Kidney (tissue), 14 donors: ENCODE data around the gene RNF182. TPM values are rescaled to one million over a fixed set of nuclear protein-coding genes. Genes with fewer than 3 reads are reported as not detected.

Experiments used
- DNase-seq, 5 donors: peaks; one replicate each; pipeline ENCODE4 v3.0.0-alpha.2; 2013 to 2020
- FAIRE-seq: peaks from 2 replicates; lab custom pipeline; 2012; peaks lifted over from hg19 to GRCh38; lab: Jason Lieb, UNC
- H3K27ac ChIP-seq, 2 donors: one replicate each; pipeline ENCODE4 v1.7.0; 2013; ENCODE audit warnings: low read depth in 2 of 2, low read length in 2 of 2, inconsistent platforms in 1 of 2
- H3K27me3 ChIP-seq: one replicate; pipeline ENCODE4 v1.7.1; 2013; ENCODE audit warnings: low read length, inconsistent platforms; ENCODE audit not compliant: control insufficient read depth, insufficient read depth
- H3K36me3 ChIP-seq, 3 donors: one replicate each; pipeline versions ENCODE4 v1.7.0 to v1.7.1; 2013; ENCODE audit warnings: low read length in 3 of 3, control low read depth in 1 of 3, inconsistent platforms in 1 of 3; ENCODE audit not compliant: insufficient read depth in 3 of 3, control insufficient read depth in 2 of 3
- H3K4me1 ChIP-seq, 3 donors: one replicate each; pipeline versions ENCODE4 v1.7.0 to v1.7.1; 2013; ENCODE audit warnings: low read length in 3 of 3, inconsistent platforms in 1 of 3, low read depth in 1 of 3; ENCODE audit not compliant: control insufficient read depth in 2 of 3, insufficient read depth in 2 of 3
- H3K4me3 ChIP-seq, 3 donors: one replicate each; pipeline versions ENCODE4 v1.7.0 to v1.8.1; 2013; ENCODE audit warnings: low read length in 3 of 3, control low read depth in 1 of 3, inconsistent platforms in 1 of 3
- H3K9ac ChIP-seq, 3 donors: one replicate each; pipeline versions ENCODE4 v1.7.0 to v1.7.1; 2013; ENCODE audit warnings: low read length in 3 of 3, control low read depth in 1 of 3, inconsistent platforms in 1 of 3
- H3K9me3 ChIP-seq, 3 donors: one replicate each; pipeline versions ENCODE4 v1.7.0 to v1.7.1; 2013; ENCODE audit warnings: low read length in 3 of 3, control low read depth in 1 of 3, inconsistent platforms in 1 of 3; ENCODE audit not compliant: control insufficient read depth in 2 of 3, insufficient read depth in 1 of 3
- CTCF ChIP-seq: IDR thresholded peaks from 3 replicates; pipeline ENCODE4 v1.5.1; 2012; ENCODE audit warnings: mild to moderate bottlenecking, moderate library complexity, borderline replicate concordance; ENCODE audit not compliant: insufficient read depth; ENCODE audit errors: extremely low read depth
- intact Hi-C: fragments of 100-400 bp; cut with DNase I; formaldehyde crosslinking; loops from one replicate; pipeline ENCODE4 v1.11.1; 2022
- polyA plus RNA-seq: library from polyadenylated mRNA; stranded (reverse); fragments of 350-450 nt; fragmentation: Illumina TruSeq; extraction: RNeasy Lipid Tissue Mini Kit (QIAGEN cat#74804); gene quantifications from one replicate; pipeline ENCODE4 v1.2.3, GENCODE V29; 2014; ENCODE audit warnings: low read depth, low replicate concordance; ENCODE audit not compliant: insufficient read depth
- total RNA-seq: library from RNA; stranded (reverse); fragmentation: NEBNext Ultra II Directional; extraction: Animal tissue kit (Norgen Biotek cat#: 25700); gene quantifications from one replicate; pipeline ENCODE4 v1.2.1, GENCODE V29; 2021
- donor health status: control.
- donor health status: control.
- donor health status: control.
- donor health status: control.
- donor health status: control.
- donor health status: DM: yes; HTN: yes; CAD: no.
- donor health status: Normal renal cell carcinoma (clear cell type).

Gene RNF182
- total and polyA plus RNA-seq, 2 donors from 2014 or later, result 0.90 to 3.9 TPM

- Histone ChIP-seq H3K4me1 (no peaks in the 10 kb centered on the region), H3K36me3 (no peaks in the 10 kb centered on the region), H3K27me3 (no peaks in the 10 kb centered on the region), H3K4me3 (no peak overlapping the region), H3K9ac (no peak overlapping the region), H3K9me3 (no peaks in the 10 kb centered on the region), H3K27ac (no peak overlapping the region)
- no peak for TF ChIP-seq CTCF
- intact Hi-C loops, result no loop called here
- DNase-seq, result no peak
- no peak for FAIRE-seq
Measured at GRCh38 chr6:13881621-13882165, 43.1 kb upstream of the RNF182 start.

- Histone ChIP-seq H3K36me3 (no peaks in the 10 kb centered on the region), H3K9me3 (no peaks in the 10 kb centered on the region), H3K27ac (no peak overlapping the region), H3K4me1 (no peaks in the 10 kb centered on the region), H3K4me3 (no peak overlapping the region), H3K27me3 (no peaks in the 10 kb centered on the region), H3K9ac (no peak overlapping the region)
- intact Hi-C loops, result no loop called here
- TF ChIP-seq CTCF, result no peak
- DNase-seq, result no peak
- FAIRE-seq, result no peak
Measured at GRCh38 chr6:13883966-13884365, 40.8 kb upstream of the RNF182 start.

GRCh38 chr6:13884397-13884796 lies 40.4 kb upstream of the RNF182 start:
- DNase-seq, result no peak
- Histone ChIP-seq H3K4me1 (no peaks in the 10 kb centered on the region), H3K36me3 (no peaks in the 10 kb centered on the region), H3K9ac (no peak overlapping the region), H3K27ac (no peak overlapping the region), H3K27me3 (no peaks in the 10 kb centered on the region), H3K9me3 (no peaks in the 10 kb centered on the region), H3K4me3 (no peak overlapping the region)
- TF ChIP-seq CTCF, result no peak
- intact Hi-C loops, result no loop called here
- FAIRE-seq, result no peak

- Histone ChIP-seq H3K4me3 (no peak overlapping the region), H3K27me3 (no peaks in the 10 kb centered on the region), H3K27ac (no peak overlapping the region), H3K4me1 (no peaks in the 10 kb centered on the region), H3K9ac (no peak overlapping the region), H3K9me3 (no peaks in the 10 kb centered on the region), H3K36me3 (no peaks in the 10 kb centered on the region)
- DNase-seq (no peak), FAIRE-seq (no peak)
- TF ChIP-seq CTCF, result no peak
- intact Hi-C loops, result no loop called here
Measured at GRCh38 chr6:13885601-13886000, 39.2 kb upstream of the RNF182 start.
